HEK293 (cell line): ENCODE data around the gene ZNF286A.
A peak's percentile ranks its signal among the peaks of the same experiment; 100 is the strongest.

ENCODE experiments used
- CTCF ChIA-PET: fragments of 350-600 bp; formaldehyde crosslinking; extraction: SDS; loops from one replicate; lab custom pipeline; 2021; ENCODE audit warnings: antibody characterized with exemption; lab: Yijun Ruan, JAX
- POLR2A ChIA-PET: fragments of 300-600 bp; formaldehyde crosslinking; extraction: SDS; loops from one replicate; lab custom pipeline; 2020; ENCODE audit warnings: antibody characterized with exemption, inconsistent platforms; lab: Yijun Ruan, JAX
- H3K27ac ChIP-seq: fragments of 200-500 bp; sonication (Bioruptor generic); 2 replicates; pipeline ENCODE4 v1.5.1; 2014; ENCODE audit warnings: low read depth, low read length, control low read depth, inconsistent platforms; ENCODE audit errors: extremely low read depth
- H3K36me3 ChIP-seq, 2 experiments: fragments of 200-500 bp in 1 of 2; sonication (Bioruptor generic) in 1 of 2; 1 replicate in 1 of 2; 2 replicates in 1 of 2; pipeline ENCODE4 v1.5.1; 2014 to 2017; ENCODE audit warnings: inconsistent platforms in 2 of 2, low read length in 2 of 2; ENCODE audit not compliant: control insufficient read depth in 2 of 2, insufficient read depth in 1 of 2
- H3K4me1 ChIP-seq: fragments of 200-500 bp; sonication (Bioruptor generic); 2 replicates; pipeline ENCODE4 v1.5.1; 2014; ENCODE audit warnings: mild to moderate bottlenecking, low read length, inconsistent platforms; ENCODE audit not compliant: control insufficient read depth, insufficient read depth
- H3K4me3 ChIP-seq: 2 replicates; pipeline ENCODE4 v1.5.1; 2011; ENCODE audit warnings: low read depth, mild to moderate bottlenecking, control low read depth, low read length, moderate library complexity
- H3K9me3 ChIP-seq: fragments of 200-500 bp; sonication (Bioruptor generic); 2 replicates; pipeline ENCODE4 v1.5.1; 2014; ENCODE audit warnings: low read depth, low read length, inconsistent platforms; ENCODE audit not compliant: control insufficient read depth, insufficient read depth
- KLF10 ChIP-seq: fragments of 450-650 bp; IDR thresholded peaks from 2 replicates; pipeline ENCODE4 v1.5.1; 2018; ENCODE audit warnings: missing biosample characterization, mild to moderate bottlenecking, missing genetic modification characterization
- SCRT2 ChIP-seq: fragments of 450-650 bp; formaldehyde crosslinking; IDR thresholded peaks from 2 replicates; pipeline ENCODE4 v1.5.1; 2016; ENCODE audit warnings: missing biosample characterization, missing genetic modification characterization
- TCF7L2 ChIP-seq: IDR thresholded peaks from 2 replicates; pipeline ENCODE4 v1.6.1; 2011; ENCODE audit warnings: low read depth, mild to moderate bottlenecking, inconsistent platforms, low read length, moderate library complexity, borderline replicate concordance
- TRIM28 ChIP-seq: IDR thresholded peaks from 2 replicates; pipeline ENCODE4 v1.6.1; 2011; ENCODE audit warnings: low read length, control low read depth, borderline replicate concordance
- ZBTB17 ChIP-seq: fragments of 450-650 bp; formaldehyde crosslinking; IDR thresholded peaks from 2 replicates; pipeline ENCODE4 v1.5.1; 2016; ENCODE audit warnings: missing biosample characterization, missing genetic modification characterization
- ZNF335 ChIP-seq: fragments of 450-650 bp; formaldehyde crosslinking; conservative IDR thresholded peaks from 2 replicates; pipeline ENCODE4 v1.5.1; 2016; ENCODE audit warnings: missing biosample characterization, missing genetic modification characterization
- ZNF473 ChIP-seq: fragments of 450-650 bp; formaldehyde crosslinking; IDR thresholded peaks from 2 replicates; pipeline ENCODE4 v1.5.1; 2017; ENCODE audit warnings: missing biosample characterization, missing genetic modification characterization
- ZXDB ChIP-seq: fragments of 450-650 bp; formaldehyde crosslinking; IDR thresholded peaks from 2 replicates; pipeline ENCODE4 v1.5.1; 2016; ENCODE audit warnings: missing biosample characterization, missing genetic modification characterization
- TF ChIP-seq, protein P1 (sequence below): fragments of 450-650 bp; formaldehyde crosslinking; IDR thresholded peaks from 2 replicates; pipeline ENCODE4 v1.5.1; 2016; ENCODE audit warnings: missing biosample characterization, missing genetic modification characterization
- TF ChIP-seq, protein P2 (sequence below): fragments of 450-650 bp; formaldehyde crosslinking; IDR thresholded peaks from 2 replicates; pipeline ENCODE4 v1.5.1; 2016; ENCODE audit warnings: missing biosample characterization, missing genetic modification characterization
- TF ChIP-seq, protein P3 (sequence below): fragments of 450-650 bp; IDR thresholded peaks from 2 replicates; pipeline ENCODE4 v1.5.1; 2018; ENCODE audit warnings: missing biosample characterization, mild to moderate bottlenecking, missing genetic modification characterization
- TF ChIP-seq, protein P4 (sequence below): IDR thresholded peaks from 2 replicates; pipeline ENCODE4 v1.6.1; 2011; ENCODE audit warnings: mild to moderate bottlenecking, low read depth, low read length, borderline replicate concordance
- TF ChIP-seq, protein P5 (sequence below): fragments of 450-650 bp; formaldehyde crosslinking; IDR thresholded peaks from 2 replicates; pipeline ENCODE4 v1.5.0; 2017; ENCODE audit warnings: missing biosample characterization, missing genetic modification characterization, borderline replicate concordance
- TF ChIP-seq, protein P6 (sequence below): fragments of 450-650 bp; formaldehyde crosslinking; IDR thresholded peaks from 2 replicates; pipeline ENCODE4 v1.5.1; 2017; ENCODE audit warnings: missing biosample characterization, missing genetic modification characterization
- TF ChIP-seq, protein P7 (sequence below): fragments of 450-650 bp; formaldehyde crosslinking; IDR thresholded peaks from 2 replicates; pipeline ENCODE4 v1.5.1; 2017; ENCODE audit warnings: missing biosample characterization, mild to moderate bottlenecking, missing genetic modification characterization, moderate library complexity

The ZNF286A gene

DNA sequence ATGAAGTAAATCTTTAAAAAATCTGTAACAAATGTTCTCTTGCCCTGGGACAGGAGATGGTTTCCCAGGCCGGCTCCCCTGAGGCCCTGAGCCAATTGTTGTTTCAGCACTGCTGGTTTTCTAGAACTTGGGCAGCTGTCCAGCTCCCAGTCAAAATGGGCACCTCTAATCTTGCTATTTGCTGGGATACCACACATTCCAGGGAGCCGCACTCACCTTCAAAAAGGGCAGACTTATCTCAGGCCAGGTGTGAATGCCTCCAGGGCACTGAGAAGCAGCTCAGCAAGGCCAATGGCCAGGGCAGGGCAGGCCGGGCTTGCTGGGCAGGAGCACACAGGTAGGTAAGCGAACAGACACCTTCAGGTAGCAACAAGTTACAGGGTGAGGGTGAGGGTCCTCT lies 39.9 kb upstream of the ZNF286A start:
- Histone ChIP-seq H3K4me3 (no peak overlapping the region), H3K36me3 (peaks cover 5 to 63% of the 10 kb centered on the region in 2 experiments), H3K4me1 (no peaks in the 10 kb centered on the region), H3K27ac (no peak overlapping the region), H3K9me3 (no peaks in the 10 kb centered on the region)
- ChIA-PET CTCF (no interaction called here), POLR2A (interaction anchor here (0.8 kb wide), 1 partner anchor 40 kb away, joined by 3 read pairs; the partner anchor contains the start of gene ZNF286A)
- TF ChIP-seq, protein P1, sequence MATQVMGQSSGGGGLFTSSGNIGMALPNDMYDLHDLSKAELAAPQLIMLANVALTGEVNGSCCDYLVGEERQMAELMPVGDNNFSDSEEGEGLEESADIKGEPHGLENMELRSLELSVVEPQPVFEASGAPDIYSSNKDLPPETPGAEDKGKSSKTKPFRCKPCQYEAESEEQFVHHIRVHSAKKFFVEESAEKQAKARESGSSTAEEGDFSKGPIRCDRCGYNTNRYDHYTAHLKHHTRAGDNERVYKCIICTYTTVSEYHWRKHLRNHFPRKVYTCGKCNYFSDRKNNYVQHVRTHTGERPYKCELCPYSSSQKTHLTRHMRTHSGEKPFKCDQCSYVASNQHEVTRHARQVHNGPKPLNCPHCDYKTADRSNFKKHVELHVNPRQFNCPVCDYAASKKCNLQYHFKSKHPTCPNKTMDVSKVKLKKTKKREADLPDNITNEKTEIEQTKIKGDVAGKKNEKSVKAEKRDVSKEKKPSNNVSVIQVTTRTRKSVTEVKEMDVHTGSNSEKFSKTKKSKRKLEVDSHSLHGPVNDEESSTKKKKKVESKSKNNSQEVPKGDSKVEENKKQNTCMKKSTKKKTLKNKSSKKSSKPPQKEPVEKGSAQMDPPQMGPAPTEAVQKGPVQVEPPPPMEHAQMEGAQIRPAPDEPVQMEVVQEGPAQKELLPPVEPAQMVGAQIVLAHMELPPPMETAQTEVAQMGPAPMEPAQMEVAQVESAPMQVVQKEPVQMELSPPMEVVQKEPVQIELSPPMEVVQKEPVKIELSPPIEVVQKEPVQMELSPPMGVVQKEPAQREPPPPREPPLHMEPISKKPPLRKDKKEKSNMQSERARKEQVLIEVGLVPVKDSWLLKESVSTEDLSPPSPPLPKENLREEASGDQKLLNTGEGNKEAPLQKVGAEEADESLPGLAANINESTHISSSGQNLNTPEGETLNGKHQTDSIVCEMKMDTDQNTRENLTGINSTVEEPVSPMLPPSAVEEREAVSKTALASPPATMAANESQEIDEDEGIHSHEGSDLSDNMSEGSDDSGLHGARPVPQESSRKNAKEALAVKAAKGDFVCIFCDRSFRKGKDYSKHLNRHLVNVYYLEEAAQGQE (tag by site-specific recombination) = 0 out of 2 replicates have a peak, but pooled peaks have one; percentile 13
- TF ChIP-seq, protein P2, sequence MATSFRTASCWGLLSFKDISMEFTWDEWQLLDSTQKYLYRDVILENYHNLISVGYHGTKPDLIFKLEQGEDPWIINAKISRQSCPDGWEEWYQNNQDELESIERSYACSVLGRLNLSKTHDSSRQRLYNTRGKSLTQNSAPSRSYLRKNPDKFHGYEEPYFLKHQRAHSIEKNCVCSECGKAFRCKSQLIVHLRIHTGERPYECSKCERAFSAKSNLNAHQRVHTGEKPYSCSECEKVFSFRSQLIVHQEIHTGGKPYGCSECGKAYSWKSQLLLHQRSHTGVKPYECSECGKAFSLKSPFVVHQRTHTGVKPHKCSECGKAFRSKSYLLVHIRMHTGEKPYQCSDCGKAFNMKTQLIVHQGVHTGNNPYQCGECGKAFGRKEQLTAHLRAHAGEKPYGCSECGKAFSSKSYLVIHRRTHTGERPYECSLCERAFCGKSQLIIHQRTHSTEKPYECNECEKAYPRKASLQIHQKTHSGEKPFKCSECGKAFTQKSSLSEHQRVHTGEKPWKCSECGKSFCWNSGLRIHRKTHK (tag by site-specific recombination) = no peak

DNA sequence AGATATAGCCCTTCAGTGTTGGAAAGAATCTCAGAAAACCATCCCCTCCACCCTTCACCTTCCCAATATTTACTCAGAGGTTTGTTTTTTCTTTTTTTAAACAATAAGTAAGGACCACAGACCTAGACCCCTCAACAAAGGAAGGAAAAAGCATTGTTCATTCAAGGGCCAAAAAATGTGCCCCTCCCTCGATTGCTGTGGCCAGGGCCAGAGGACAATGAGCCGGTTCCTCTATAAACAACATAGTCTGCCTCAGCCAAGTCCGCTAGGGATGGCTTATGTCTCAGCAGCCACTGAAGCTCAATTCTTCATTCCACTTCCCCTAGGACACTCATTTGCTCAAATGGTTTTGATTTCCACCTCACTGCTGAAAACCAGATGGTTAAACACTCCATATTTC lies 39.5 kb upstream of the ZNF286A start:
- Histone ChIP-seq H3K9me3 (no peaks in the 10 kb centered on the region), H3K4me3 (no peak overlapping the region), H3K27ac (no peak overlapping the region), H3K36me3 (peaks cover 6 to 63% of the 10 kb centered on the region in 2 experiments), H3K4me1 (no peaks in the 10 kb centered on the region)
- POLR2A ChIA-PET = no interaction called here
- TF ChIP-seq, protein P3, sequence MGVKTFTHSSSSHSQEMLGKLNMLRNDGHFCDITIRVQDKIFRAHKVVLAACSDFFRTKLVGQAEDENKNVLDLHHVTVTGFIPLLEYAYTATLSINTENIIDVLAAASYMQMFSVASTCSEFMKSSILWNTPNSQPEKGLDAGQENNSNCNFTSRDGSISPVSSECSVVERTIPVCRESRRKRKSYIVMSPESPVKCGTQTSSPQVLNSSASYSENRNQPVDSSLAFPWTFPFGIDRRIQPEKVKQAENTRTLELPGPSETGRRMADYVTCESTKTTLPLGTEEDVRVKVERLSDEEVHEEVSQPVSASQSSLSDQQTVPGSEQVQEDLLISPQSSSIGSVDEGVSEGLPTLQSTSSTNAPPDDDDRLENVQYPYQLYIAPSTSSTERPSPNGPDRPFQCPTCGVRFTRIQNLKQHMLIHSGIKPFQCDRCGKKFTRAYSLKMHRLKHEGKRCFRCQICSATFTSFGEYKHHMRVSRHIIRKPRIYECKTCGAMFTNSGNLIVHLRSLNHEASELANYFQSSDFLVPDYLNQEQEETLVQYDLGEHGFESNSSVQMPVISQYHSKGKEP = no peak
- no peak for TF ChIP-seq TCF7L2
- TF ChIP-seq TRIM28 = no peak
- TF ChIP-seq, protein P4, sequence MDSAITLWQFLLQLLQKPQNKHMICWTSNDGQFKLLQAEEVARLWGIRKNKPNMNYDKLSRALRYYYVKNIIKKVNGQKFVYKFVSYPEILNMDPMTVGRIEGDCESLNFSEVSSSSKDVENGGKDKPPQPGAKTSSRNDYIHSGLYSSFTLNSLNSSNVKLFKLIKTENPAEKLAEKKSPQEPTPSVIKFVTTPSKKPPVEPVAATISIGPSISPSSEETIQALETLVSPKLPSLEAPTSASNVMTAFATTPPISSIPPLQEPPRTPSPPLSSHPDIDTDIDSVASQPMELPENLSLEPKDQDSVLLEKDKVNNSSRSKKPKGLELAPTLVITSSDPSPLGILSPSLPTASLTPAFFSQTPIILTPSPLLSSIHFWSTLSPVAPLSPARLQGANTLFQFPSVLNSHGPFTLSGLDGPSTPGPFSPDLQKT = no peak
- TF ChIP-seq SCRT2 (tag by site-specific recombination) = no peak
- TF ChIP-seq ZBTB17 (tag by site-specific recombination) = no peak
- TF ChIP-seq, all 188 proteins: peak for 0
- CTCF ChIA-PET = no interaction called here

DNA sequence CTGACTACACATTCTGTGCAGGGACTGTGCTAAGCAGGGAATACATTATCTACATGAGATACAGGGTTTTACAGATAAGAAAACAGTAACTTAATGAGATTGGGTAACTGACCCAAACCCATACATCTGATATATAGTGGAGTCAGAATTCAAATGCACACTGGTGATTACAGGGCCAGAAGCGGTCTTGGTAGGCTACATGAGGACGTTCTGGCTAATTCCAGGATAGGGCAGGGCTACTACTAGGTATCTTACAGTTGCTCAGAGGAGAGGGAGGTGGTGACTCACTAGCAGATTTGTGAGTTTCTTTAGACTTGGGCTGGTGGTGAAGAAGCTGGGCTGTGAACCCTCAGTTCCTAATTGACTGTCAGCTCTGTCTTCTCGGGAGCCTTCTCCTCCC lies 36.9 kb upstream of the ZNF286A start:
- ChIA-PET POLR2A (interaction anchor here (0.5 to 1.3 kb wide), 3 partner anchors 11 to 16 kb away, joined by 3 to 7 read pairs (median 3); no protein-coding TSS in a partner anchor), CTCF (no interaction called here)
- H3K4me1 ChIP-seq = no peaks in the 10 kb centered on the region
- peaks cover 8 to 56% of the 10 kb centered on the region in 2 experiments for H3K36me3 ChIP-seq
- H3K4me3 ChIP-seq = no peak overlapping the region
- no peak overlapping the region for H3K27ac ChIP-seq
- H3K9me3 ChIP-seq = no peaks in the 10 kb centered on the region
- TF ChIP-seq ZNF335 (tag by site-specific recombination) = no peak
- TF ChIP-seq, protein P5, sequence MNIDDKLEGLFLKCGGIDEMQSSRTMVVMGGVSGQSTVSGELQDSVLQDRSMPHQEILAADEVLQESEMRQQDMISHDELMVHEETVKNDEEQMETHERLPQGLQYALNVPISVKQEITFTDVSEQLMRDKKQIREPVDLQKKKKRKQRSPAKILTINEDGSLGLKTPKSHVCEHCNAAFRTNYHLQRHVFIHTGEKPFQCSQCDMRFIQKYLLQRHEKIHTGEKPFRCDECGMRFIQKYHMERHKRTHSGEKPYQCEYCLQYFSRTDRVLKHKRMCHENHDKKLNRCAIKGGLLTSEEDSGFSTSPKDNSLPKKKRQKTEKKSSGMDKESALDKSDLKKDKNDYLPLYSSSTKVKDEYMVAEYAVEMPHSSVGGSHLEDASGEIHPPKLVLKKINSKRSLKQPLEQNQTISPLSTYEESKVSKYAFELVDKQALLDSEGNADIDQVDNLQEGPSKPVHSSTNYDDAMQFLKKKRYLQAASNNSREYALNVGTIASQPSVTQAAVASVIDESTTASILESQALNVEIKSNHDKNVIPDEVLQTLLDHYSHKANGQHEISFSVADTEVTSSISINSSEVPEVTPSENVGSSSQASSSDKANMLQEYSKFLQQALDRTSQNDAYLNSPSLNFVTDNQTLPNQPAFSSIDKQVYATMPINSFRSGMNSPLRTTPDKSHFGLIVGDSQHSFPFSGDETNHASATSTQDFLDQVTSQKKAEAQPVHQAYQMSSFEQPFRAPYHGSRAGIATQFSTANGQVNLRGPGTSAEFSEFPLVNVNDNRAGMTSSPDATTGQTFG (tag by site-specific recombination) = no peak
- TF ChIP-seq ZNF473 (tag by site-specific recombination) = no peak
- TF ChIP-seq TCF7L2 = no peak
- TF ChIP-seq, protein P6, sequence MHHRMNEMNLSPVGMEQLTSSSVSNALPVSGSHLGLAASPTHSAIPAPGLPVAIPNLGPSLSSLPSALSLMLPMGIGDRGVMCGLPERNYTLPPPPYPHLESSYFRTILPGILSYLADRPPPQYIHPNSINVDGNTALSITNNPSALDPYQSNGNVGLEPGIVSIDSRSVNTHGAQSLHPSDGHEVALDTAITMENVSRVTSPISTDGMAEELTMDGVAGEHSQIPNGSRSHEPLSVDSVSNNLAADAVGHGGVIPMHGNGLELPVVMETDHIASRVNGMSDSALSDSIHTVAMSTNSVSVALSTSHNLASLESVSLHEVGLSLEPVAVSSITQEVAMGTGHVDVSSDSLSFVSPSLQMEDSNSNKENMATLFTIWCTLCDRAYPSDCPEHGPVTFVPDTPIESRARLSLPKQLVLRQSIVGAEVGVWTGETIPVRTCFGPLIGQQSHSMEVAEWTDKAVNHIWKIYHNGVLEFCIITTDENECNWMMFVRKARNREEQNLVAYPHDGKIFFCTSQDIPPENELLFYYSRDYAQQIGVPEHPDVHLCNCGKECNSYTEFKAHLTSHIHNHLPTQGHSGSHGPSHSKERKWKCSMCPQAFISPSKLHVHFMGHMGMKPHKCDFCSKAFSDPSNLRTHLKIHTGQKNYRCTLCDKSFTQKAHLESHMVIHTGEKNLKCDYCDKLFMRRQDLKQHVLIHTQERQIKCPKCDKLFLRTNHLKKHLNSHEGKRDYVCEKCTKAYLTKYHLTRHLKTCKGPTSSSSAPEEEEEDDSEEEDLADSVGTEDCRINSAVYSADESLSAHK = no peak
- no peak for TF ChIP-seq KLF10 (tag by site-specific recombination)
- no peak for TF ChIP-seq ZXDB (tag by site-specific recombination)
- TF ChIP-seq, protein P7, sequence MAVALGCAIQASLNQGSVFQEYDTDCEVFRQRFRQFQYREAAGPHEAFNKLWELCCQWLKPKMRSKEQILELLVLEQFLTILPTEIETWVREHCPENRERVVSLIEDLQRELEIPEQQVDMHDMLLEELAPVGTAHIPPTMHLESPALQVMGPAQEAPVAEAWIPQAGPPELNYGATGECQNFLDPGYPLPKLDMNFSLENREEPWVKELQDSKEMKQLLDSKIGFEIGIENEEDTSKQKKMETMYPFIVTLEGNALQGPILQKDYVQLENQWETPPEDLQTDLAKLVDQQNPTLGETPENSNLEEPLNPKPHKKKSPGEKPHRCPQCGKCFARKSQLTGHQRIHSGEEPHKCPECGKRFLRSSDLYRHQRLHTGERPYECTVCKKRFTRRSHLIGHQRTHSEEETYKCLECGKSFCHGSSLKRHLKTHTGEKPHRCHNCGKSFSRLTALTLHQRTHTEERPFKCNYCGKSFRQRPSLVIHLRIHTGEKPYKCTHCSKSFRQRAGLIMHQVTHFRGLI = no peak
